H1 (cell line): ENCODE data around the gene ATP2B3. TPM values are rescaled to one million over a fixed set of nuclear protein-coding genes. Genes with fewer than 3 reads are reported as not detected.

Source experiments
- ASH2L ChIP-seq: fragments of 200-600, 300-600 bp; sonication (generic); IDR thresholded peaks from one replicate; pipeline ENCODE4 v1.7.1; 2017; ENCODE audit warnings: low read length
- ATF3 ChIP-seq: IDR thresholded peaks from 2 replicates; pipeline ENCODE4 v1.6.1; 2011; ENCODE audit warnings: low read depth, mild to moderate bottlenecking, low read length; ENCODE audit not compliant: insufficient read depth
- BRCA1 ChIP-seq: IDR thresholded peaks from 2 replicates; pipeline ENCODE4 v1.6.1; 2012; ENCODE audit warnings: low read depth, low read length, improper control_type of control experiment
- CHD7 ChIP-seq: fragments of 300-600 bp; sonication (generic); IDR thresholded peaks from 2 replicates; pipeline ENCODE4 v1.7.1; 2012; ENCODE audit warnings: low read length, moderate library complexity, mild to moderate bottlenecking, inconsistent platforms; ENCODE audit not compliant: insufficient replicate concordance
- CREB1 ChIP-seq: IDR thresholded peaks from 2 replicates; pipeline ENCODE4 v1.6.1; 2012; ENCODE audit warnings: inconsistent platforms
- EP300 ChIP-seq, 2 experiments: IDR thresholded peaks; 1 replicate in 1 of 2; 2 replicates in 1 of 2; pipeline ENCODE4 v1.6.1; 2011 to 2012; ENCODE audit warnings: low read depth in 2 of 2, low read length in 2 of 2, mild to moderate bottlenecking in 2 of 2, borderline replicate concordance in 1 of 2, inconsistent platforms in 1 of 2, moderate library complexity in 1 of 2
- FOSL1 ChIP-seq: IDR thresholded peaks from 2 replicates; pipeline ENCODE4 v1.6.1; 2011; ENCODE audit warnings: mild to moderate bottlenecking, low read depth, low read length, moderate library complexity; ENCODE audit not compliant: insufficient read depth
- SIN3A ChIP-seq, 2 experiments: IDR thresholded peaks in 1 of 2; conservative IDR thresholded peaks in 1 of 2; 2 replicates each; pipeline ENCODE4 v1.6.1; 2011 to 2012; ENCODE audit warnings: low read length in 2 of 2, improper control_type of control experiment in 1 of 2, low read depth in 1 of 2, mild to moderate bottlenecking in 1 of 2
- SIRT6 ChIP-seq: IDR thresholded peaks from one replicate; pipeline ENCODE4 v1.7.1; 2012; ENCODE audit warnings: low read length, inconsistent platforms
- SP2 ChIP-seq: IDR thresholded peaks from 2 replicates; pipeline ENCODE4 v1.6.1; 2012; ENCODE audit warnings: mild to moderate bottlenecking, low read length, inconsistent platforms
- TCF12 ChIP-seq: IDR thresholded peaks from 2 replicates; pipeline ENCODE4 v1.6.1; 2011; ENCODE audit warnings: low read depth, mild to moderate bottlenecking, low read length
- polyA plus RNA-seq, 7 experiments: library from polyadenylated mRNA; depleted of rRNA in 3 of 7; stranded (reverse) in 5 of 7; unstranded in 2 of 7; fragments of >200 nt in 5 of 7; fragments of 200-250 nt in 2 of 7; gene quantifications; 1 replicate in 5 of 7; 2 replicates in 1 of 7; 4 replicates in 1 of 7; pipeline versions ENCODE4 v1.2.1 to v1.2.3, GENCODE V29; 2011 to 2013; ENCODE audit warnings: missing spikeins in 2 of 7, mixed read lengths in 2 of 7
- total RNA-seq: library from RNA; stranded (reverse); fragmentation: NEBNext Ultra II Directional; extraction: Animal tissue kit (Norgen Biotek cat#: 25700); gene quantifications from 2 replicates; pipeline ENCODE4 v1.2.1, GENCODE V29; 2021

Gene ATP2B3
- total and polyA plus RNA-seq, 2 of the 8 experiments (the other 6 are each of a cell fraction or from before 2014, with no cell fraction given): 0.14 to 0.19 TPM

- TF ChIP-seq CHD7 (no peak), BRCA1 (no peak), ASH2L (no peak), EP300 (IDR thresholded peaks at IDR 0.05; ENCODE audit: borderline replicate concordance in 1 of 2, low read depth in 2 of 2, low read length in 2 of 2) (no peak), ATF3 (no peak), TCF12 (no peak), SP2 (no peak), SIN3A (conservative IDR thresholded peaks at IDR 0.05 in 1 of 2, IDR thresholded peaks at IDR 0.05 in 1 of 2; ENCODE audit: low read depth in 1 of 2, low read length in 2 of 2) (no peak), SIRT6 (no peak), FOSL1 (no peak), CREB1 (no peak)
These were observed 12.9 kb upstream of the ATP2B3 start (continued) for GRCh38 chrX:153504445-153505016.
